ENCODE data around the gene WDFY3.

GRCh38 chr4:84931961-84932360 is 34.5 kb downstream of the WDFY3 start:
- TF ChIP-seq, protein P1, sequence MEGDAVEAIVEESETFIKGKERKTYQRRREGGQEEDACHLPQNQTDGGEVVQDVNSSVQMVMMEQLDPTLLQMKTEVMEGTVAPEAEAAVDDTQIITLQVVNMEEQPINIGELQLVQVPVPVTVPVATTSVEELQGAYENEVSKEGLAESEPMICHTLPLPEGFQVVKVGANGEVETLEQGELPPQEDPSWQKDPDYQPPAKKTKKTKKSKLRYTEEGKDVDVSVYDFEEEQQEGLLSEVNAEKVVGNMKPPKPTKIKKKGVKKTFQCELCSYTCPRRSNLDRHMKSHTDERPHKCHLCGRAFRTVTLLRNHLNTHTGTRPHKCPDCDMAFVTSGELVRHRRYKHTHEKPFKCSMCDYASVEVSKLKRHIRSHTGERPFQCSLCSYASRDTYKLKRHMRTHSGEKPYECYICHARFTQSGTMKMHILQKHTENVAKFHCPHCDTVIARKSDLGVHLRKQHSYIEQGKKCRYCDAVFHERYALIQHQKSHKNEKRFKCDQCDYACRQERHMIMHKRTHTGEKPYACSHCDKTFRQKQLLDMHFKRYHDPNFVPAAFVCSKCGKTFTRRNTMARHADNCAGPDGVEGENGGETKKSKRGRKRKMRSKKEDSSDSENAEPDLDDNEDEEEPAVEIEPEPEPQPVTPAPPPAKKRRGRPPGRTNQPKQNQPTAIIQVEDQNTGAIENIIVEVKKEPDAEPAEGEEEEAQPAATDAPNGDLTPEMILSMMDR (IDR thresholded peaks at IDR 0.05; ENCODE audit: poor library complexity): no peak
- TF ChIP-seq EZH2 (IDR thresholded peaks at IDR 0.05; ENCODE audit: borderline replicate concordance): no peak
- no peak for TF ChIP-seq EZH2phosphoT487 (IDR thresholded peaks at IDR 0.05; ENCODE audit: low read depth, severe bottlenecking, unreplicated experiment)

Measured in hepatocyte (in vitro differentiated cells).